Coronary artery (tissue), 2 donors: Measurements from ENCODE around the gene YJU2.

Experiments used
- DNase-seq: peaks from one replicate; pipeline ENCODE4 v3.0.0-alpha.2; 2017; ENCODE audit warnings: low spot score
- H3K27ac ChIP-seq, 2 donors: fragments of 200-600 bp; sonication (generic); one replicate each; pipeline ENCODE4 v1.5.1; 2016 to 2019
- H3K4me3 ChIP-seq: fragments of 200-600 bp; sonication (generic); 2 replicates; pipeline ENCODE4 v1.5.1; 2016; ENCODE audit warnings: mild to moderate bottlenecking, moderate library complexity
- TF ChIP-seq, protein P1 (sequence below): fragments of 200-600 bp; sonication (generic); IDR thresholded peaks from one replicate; pipeline ENCODE4 v1.5.1; 2019; ENCODE audit warnings: antibody characterized with exemption

Gene YJU2

GRCh38 chr19:4246767-4247593 is at the start of gene YJU2:
YJU2 (plus strand) TSS chr19:4247080; CDS start chr19:4247147, 67 bp downstream.
- Histone ChIP-seq H3K27ac (peak within 1 kb of the TSS; percentile 81 to 95), H3K4me3 (peak within 1 kb of the TSS; percentile 81)
- peak; percentile 98 for DNase-seq
- TF ChIP-seq, protein P1, sequence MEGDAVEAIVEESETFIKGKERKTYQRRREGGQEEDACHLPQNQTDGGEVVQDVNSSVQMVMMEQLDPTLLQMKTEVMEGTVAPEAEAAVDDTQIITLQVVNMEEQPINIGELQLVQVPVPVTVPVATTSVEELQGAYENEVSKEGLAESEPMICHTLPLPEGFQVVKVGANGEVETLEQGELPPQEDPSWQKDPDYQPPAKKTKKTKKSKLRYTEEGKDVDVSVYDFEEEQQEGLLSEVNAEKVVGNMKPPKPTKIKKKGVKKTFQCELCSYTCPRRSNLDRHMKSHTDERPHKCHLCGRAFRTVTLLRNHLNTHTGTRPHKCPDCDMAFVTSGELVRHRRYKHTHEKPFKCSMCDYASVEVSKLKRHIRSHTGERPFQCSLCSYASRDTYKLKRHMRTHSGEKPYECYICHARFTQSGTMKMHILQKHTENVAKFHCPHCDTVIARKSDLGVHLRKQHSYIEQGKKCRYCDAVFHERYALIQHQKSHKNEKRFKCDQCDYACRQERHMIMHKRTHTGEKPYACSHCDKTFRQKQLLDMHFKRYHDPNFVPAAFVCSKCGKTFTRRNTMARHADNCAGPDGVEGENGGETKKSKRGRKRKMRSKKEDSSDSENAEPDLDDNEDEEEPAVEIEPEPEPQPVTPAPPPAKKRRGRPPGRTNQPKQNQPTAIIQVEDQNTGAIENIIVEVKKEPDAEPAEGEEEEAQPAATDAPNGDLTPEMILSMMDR: peak; percentile 21

- Histone ChIP-seq H3K27ac (no peak overlapping the region), H3K4me3 (no peak overlapping the region)
- TF ChIP-seq, protein P1: no peak
- DNase-seq: no peak
Observed at GRCh38 chr19:4197228-4197624, 49.7 kb upstream of the YJU2 start.

DNA sequence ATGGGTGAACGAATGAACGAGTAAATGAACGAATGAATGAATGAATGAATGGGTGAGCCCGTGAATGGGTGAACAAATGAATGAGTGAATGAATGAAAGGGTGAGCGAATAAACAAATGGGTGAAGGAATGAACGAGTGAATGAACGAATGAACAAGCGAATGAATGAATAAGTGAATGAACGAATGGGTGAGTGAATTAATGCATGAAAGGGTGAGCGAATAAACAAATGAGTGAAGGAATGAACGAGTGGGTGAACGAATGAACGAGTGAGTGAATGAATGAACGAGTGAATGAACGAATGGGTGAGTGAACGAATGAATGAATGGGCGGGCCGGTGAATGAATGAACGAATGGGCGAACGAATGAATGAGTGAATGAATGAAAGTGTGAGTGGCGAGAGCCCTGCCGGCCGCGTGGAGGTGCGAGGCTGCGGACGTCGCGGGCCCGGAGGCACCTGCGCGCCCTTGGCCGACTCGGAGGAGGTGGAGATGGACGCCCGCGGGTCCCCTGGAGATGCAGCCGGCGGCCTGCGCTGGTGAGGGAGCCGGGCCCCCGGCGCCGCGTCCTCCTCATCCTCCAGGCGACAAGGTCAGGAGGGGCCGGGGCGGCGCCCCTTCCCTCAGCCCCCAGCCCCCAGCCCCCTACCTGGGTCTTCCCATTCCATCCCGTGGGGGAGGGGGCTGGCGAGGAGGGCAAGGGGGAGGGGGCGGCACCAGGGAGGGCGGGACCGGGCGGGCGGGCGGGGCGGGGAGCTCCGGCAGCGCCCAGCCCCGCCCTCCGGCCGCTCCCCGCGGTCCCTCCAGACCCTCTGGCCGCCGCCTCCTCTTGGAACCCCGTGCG is 49.0 kb upstream of the YJU2 start:
- TF ChIP-seq, protein P1: no peak
- Histone ChIP-seq H3K4me3 (no peak overlapping the region), H3K27ac (no peak overlapping the region)
- DNase-seq: no peak

DNA sequence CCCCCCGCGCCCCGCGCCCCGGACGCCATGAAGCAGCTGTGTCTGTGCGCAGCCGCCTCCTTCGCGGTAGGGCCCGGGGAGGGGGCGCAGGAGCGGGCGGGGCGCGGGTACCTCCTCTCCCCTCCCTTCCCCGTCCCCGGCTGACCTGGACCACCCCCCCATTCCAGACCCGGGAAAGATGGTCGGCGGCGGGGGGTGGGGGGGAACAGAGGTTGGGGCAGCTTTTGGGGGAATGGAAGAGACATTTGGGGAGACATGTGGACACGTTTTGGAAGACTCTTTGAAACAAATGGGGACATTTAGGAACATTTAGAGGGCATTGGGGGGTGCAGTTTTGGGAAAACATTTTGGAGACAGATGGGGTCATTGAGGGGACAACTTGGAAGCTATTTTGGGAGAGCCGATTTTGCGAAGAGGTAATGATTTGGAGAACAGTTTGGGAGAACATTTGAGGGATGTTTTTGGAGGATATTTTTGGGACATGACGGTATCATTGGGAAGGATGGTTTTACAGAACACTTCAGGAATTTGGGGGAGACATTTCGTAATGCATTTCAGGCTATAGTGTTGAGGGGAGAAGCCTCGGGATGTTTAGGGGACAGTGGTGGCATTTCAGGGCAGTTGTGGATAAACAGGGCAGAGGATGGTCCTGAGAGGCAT is 48.3 kb upstream of the YJU2 start:
- no peak for DNase-seq
- H3K4me3 ChIP-seq: no peak overlapping the region
- no peak overlapping the region for H3K27ac ChIP-seq
- TF ChIP-seq, protein P1: no peak

GRCh38 chr19:4199699-4200293 is 47.1 kb upstream of the YJU2 start:
- DNase-seq: no peak
- H3K27ac ChIP-seq: no peak overlapping the region
- no peak overlapping the region for H3K4me3 ChIP-seq
- TF ChIP-seq, protein P1: no peak

- TF ChIP-seq, protein P1: no peak
- Histone ChIP-seq H3K4me3 (no peak overlapping the region), H3K27ac (no peak overlapping the region)
- no peak for DNase-seq
Observed at GRCh38 chr19:4200940-4201542, 45.8 kb upstream of the YJU2 start.
